Left lung (tissue), 10 donors: ENCODE data around the gene RXRA. TPM values are rescaled to one million over a fixed set of nuclear protein-coding genes. Genes with fewer than 3 reads are reported as not detected.

Source experiments
- ATAC-seq: fragments of 200-7000 bp; cut with Tn5 transposase; one replicate; pipeline ENCODE4 v1.9.1; 2020; ENCODE audit warnings: moderate library complexity
- DNase-seq, 4 donors: peaks; one replicate each; pipeline ENCODE4 v3.0.0-alpha.2; 2013 to 2020
- H3K27ac ChIP-seq, 2 donors: fragments of 200-600 bp; sonication (generic) in 1 of 2; one replicate each; pipeline versions ENCODE4 v1.5.0 to v1.8.0; 2020 to 2021
- H3K27me3 ChIP-seq, 2 donors: fragments of 200-600 bp; sonication (generic) in 1 of 2; one replicate each; pipeline versions ENCODE4 v1.5.0 to v1.8.0; 2020 to 2021
- H3K36me3 ChIP-seq, 2 donors: fragments of 200-600 bp; sonication (generic) in 1 of 2; one replicate each; pipeline versions ENCODE4 v1.5.0 to v1.8.0; 2020 to 2021
- H3K4me1 ChIP-seq, 2 donors: fragments of 200-600 bp; one replicate each; pipeline ENCODE4 v1.8.0; 2021
- H3K4me3 ChIP-seq, 2 donors: fragments of 200-600 bp; sonication (generic) in 1 of 2; one replicate each; pipeline versions ENCODE4 v1.5.0 to v1.8.0; 2020 to 2021; ENCODE audit warnings: mild to moderate bottlenecking in 1 of 2
- H3K9me3 ChIP-seq, 2 donors: fragments of 200-600 bp; sonication (generic) in 1 of 2; one replicate each; pipeline versions ENCODE4 v1.5.0 to v1.8.0; 2020 to 2021
- intact Hi-C, 2 donors: fragments of 100-400 bp; cut with DNase I; formaldehyde crosslinking; loops; one replicate each; pipeline versions ENCODE4 v1.11.2 to v1.14.2; 2022
- polyA plus RNA-seq, 6 donors: library from polyadenylated mRNA; unstranded; fragments of 120-200 nt; gene quantifications; one replicate each; pipeline ENCODE4 v1.2.1, GENCODE V29; 2013; ENCODE audit not compliant: insufficient read length in 6 of 6
- total RNA-seq, 2 donors: library from RNA; stranded (reverse); fragmentation: NEBNext Ultra II Directional; extraction: Animal tissue kit (Norgen Biotek cat#: 25700); gene quantifications; one replicate each; pipeline ENCODE4 v1.2.1, GENCODE V29; 2021
- TF ChIP-seq, protein P1 (sequence below), 2 donors: fragments of 200-600 bp; sonication (generic) in 1 of 2; IDR thresholded peaks; one replicate each; pipeline versions ENCODE4 v1.5.0 to v1.8.0; 2021; ENCODE audit warnings: antibody characterized with exemption in 2 of 2
- donor health status: DM: no; HTN: yes; CAD: no.
- donor health status: DM: no; HTN: no; CAD: no.

Gene RXRA
- total and polyA plus RNA-seq, 8 donors = 42.2 to 79.5 (median 55.7) TPM

DNA sequence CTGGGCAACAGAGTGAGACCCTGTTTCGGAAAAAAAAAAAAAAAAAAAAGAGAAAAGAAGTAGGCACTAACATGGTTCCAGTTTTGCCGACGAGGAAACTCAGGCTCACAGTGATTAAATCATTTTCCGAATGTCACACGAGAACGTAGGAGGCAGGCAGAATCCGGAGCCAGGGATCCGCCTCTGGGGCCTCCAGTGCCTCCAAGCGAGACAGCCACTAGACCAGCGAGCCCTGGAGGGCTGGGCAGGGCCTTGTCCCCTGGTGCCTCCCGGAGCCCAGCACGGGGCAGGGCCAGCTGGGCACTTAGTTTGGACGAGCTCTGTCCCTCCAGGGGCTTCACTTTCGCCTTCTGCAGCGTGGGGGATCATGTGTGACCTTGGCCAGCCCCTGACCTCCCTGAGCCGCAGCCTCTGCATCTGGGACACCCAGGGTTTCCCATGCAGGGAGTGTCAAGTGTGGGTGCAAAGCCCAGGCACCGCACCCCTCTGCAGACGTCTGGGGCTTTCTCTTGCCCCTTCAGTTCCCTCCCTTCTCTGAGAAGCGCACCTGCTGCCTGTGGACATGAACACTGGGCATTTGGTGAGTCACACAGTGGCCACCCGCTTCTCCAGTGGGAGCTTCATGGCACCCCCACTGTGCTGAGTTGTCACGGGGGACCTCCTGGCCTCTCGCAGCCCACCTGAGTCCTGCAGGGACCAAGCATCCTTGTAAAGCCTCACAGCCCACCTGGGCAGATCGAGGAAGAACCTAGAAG lies 80.3 kb downstream of the RXRA start:
- Histone ChIP-seq H3K4me1 (peaks cover 77 to 100% of the 10 kb centered on the region in 2 donors), H3K4me3 (peak overlapping the region in 1 of 2 donors; percentile 23), H3K36me3 (peaks cover 0 to 37% of the 10 kb centered on the region in 2 donors), H3K27me3 (no peaks in the 10 kb centered on the region), H3K27ac (peak overlapping the region; percentile 74 to 95), H3K9me3 (no peaks in the 10 kb centered on the region)
- ATAC-seq = no peak
- DNase-seq = no peak
- intact Hi-C loops = no loop called here
- TF ChIP-seq, protein P1, sequence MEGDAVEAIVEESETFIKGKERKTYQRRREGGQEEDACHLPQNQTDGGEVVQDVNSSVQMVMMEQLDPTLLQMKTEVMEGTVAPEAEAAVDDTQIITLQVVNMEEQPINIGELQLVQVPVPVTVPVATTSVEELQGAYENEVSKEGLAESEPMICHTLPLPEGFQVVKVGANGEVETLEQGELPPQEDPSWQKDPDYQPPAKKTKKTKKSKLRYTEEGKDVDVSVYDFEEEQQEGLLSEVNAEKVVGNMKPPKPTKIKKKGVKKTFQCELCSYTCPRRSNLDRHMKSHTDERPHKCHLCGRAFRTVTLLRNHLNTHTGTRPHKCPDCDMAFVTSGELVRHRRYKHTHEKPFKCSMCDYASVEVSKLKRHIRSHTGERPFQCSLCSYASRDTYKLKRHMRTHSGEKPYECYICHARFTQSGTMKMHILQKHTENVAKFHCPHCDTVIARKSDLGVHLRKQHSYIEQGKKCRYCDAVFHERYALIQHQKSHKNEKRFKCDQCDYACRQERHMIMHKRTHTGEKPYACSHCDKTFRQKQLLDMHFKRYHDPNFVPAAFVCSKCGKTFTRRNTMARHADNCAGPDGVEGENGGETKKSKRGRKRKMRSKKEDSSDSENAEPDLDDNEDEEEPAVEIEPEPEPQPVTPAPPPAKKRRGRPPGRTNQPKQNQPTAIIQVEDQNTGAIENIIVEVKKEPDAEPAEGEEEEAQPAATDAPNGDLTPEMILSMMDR (IDR thresholded peaks at IDR 0.05) = no peak

DNA sequence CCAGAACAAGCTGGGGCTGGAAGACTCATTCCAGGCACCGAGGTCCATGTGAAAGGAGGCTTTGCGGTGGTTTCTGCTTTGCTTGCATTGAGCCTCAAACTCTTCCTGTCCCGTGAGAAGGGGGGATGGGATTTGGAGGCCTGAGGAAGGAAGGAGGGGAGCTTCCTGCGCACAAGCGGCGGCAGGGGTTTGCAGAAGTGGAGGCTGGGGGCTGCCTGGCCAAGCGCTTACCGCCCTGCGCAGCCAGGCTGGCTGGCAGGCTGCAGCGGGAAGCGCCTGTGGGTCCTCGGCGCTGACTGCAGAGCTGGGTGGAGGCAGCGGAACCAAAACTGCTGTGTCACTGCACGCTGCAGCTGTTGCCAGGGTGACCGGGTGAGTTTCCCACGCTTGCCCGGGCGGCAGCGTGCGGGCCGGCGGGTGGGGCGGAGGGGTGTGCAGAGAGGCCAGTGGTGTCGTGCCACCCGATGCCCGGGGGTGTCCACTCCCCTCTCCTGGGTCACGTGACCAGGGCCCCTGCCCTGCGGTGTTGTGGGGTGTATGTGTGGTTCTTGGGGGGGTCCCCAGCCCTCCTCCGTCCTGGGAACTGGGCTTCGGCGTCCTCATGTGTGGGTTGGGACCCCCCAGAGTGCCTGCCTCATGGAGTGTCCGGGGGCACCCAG lies 81.0 kb downstream of the RXRA start:
- Histone ChIP-seq H3K9me3 (no peaks in the 10 kb centered on the region), H3K27ac (peak overlapping the region; percentile 74 to 95), H3K27me3 (no peaks in the 10 kb centered on the region), H3K36me3 (peaks cover 0 to 37% of the 10 kb centered on the region in 2 donors), H3K4me1 (peaks cover 84 to 100% of the 10 kb centered on the region in 2 donors), H3K4me3 (peak overlapping the region in 1 of 2 donors; percentile 23)
- TF ChIP-seq, protein P1 (IDR thresholded peaks at IDR 0.05) = peak in 1 of 2 donors; percentile 12
- ATAC-seq = peak; percentile 73
- DNase-seq = peak; percentile 69 to 99 (median 90)
- intact Hi-C loops = no loop called here

DNA sequence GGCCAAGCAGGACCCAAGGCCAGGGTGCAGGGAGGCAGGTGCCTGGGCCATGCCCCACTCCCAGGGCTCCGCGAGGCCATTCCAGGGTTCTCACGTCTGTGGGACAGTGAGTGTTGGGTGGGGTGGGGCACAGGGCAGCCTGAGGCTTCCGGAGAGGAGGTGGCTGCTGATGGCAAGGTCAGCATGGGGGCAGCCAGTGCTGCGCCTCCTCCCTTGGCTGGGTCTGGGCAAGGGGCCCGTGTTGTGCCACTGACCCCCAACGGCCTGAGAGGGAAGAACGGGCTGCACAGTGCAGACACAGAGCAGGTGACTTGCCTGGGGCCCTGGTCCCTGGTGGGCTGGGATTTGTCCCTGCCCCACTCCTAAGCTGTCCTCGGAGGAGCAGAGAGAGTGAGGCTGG lies 82.1 kb downstream of the RXRA start:
- H3K4me3 ChIP-seq = peak overlapping the region in 1 of 2 donors; percentile 23
- ATAC-seq (no peak), DNase-seq (no peak)
- H3K27me3 ChIP-seq = no peaks in the 10 kb centered on the region
- H3K27ac ChIP-seq = peak overlapping the region in 1 of 2 donors; percentile 95
- TF ChIP-seq, protein P1 (IDR thresholded peaks at IDR 0.05) = no peak
- peaks cover 0 to 37% of the 10 kb centered on the region in 2 donors for H3K36me3 ChIP-seq
- H3K9me3 ChIP-seq = no peaks in the 10 kb centered on the region
- intact Hi-C loops = no loop called here
- H3K4me1 ChIP-seq = peaks cover 81 to 100% of the 10 kb centered on the region in 2 donors

DNA sequence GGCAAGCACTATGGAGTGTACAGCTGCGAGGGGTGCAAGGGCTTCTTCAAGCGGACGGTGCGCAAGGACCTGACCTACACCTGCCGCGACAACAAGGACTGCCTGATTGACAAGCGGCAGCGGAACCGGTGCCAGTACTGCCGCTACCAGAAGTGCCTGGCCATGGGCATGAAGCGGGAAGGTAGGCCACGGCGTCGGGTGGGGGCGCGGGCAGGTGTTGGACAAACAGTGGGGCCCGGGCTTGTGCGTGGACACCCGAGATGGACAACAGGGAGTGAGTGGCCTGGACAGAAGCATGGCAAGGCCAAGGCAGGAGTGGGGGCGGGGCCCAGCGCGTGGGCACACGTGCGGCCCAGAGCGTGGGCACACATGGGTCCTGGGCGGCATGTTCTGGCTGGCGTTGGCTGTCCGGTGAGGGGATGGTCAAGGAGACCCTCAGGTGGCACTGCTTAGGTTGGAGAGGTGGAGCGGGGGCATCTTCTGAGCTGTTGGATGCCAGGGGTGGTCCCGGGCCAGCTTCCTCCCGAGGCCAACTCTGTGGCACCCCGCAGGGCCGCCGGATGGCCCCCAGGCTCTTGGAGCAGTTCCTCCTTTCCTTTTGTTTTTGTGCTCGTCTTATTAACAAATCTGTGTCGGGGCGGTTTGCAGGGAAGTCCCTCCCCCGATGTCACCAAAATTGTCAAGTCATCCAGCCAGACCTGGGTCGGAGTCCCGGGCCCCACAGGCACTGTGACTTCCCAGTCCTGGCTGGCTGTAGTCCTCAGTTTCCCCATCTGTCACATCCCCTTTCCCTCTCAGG lies 82.9 kb downstream of the RXRA start:
- TF ChIP-seq, protein P1 (IDR thresholded peaks at IDR 0.05) = no peak
- Histone ChIP-seq H3K27ac (peak overlapping the region; percentile 63 to 95), H3K4me1 (peaks cover 81 to 100% of the 10 kb centered on the region in 2 donors)

More for the DNA sequence above, 82.9 kb downstream of the RXRA start:
- no peak for ATAC-seq
- Histone ChIP-seq H3K4me3 (peak overlapping the region in 1 of 2 donors; percentile 9), H3K27me3 (no peaks in the 10 kb centered on the region), H3K36me3 (peaks cover 0 to 45% of the 10 kb centered on the region in 2 donors), H3K9me3 (no peaks in the 10 kb centered on the region)
- DNase-seq = peak in 1 of 4 donors; percentile 91
- intact Hi-C loops = no loop called here
